H1 (cell line): ENCODE results near the gene LRRC32. TPM values are rescaled to one million over a fixed set of nuclear protein-coding genes. Genes with fewer than 3 reads are reported as not detected.

Source experiments
- KDM1A ChIP-seq: fragments of 200-600, 300-600 bp; sonication (generic); IDR thresholded peaks from 2 replicates; pipeline ENCODE4 v1.7.1; 2016; ENCODE audit warnings: mild to moderate bottlenecking, low read length, borderline replicate concordance
- MAFK ChIP-seq: IDR thresholded peaks from 2 replicates; pipeline ENCODE4 v1.6.1; 2012; ENCODE audit warnings: low read depth, mild to moderate bottlenecking, improper control_type of control experiment, low read length
- SAP30 ChIP-seq: fragments of 300-600 bp; sonication (generic); IDR thresholded peaks from 2 replicates; pipeline ENCODE4 v1.7.1; 2012; ENCODE audit warnings: low read length, moderate library complexity, mild to moderate bottlenecking, inconsistent platforms; ENCODE audit not compliant: insufficient read depth, insufficient replicate concordance
- polyA plus RNA-seq, 7 experiments: library from polyadenylated mRNA; depleted of rRNA in 3 of 7; stranded (reverse) in 5 of 7; unstranded in 2 of 7; fragments of >200 nt in 5 of 7; fragments of 200-250 nt in 2 of 7; gene quantifications; 1 replicate in 5 of 7; 2 replicates in 1 of 7; 4 replicates in 1 of 7; pipeline versions ENCODE4 v1.2.1 to v1.2.3, GENCODE V29; 2011 to 2013; ENCODE audit warnings: missing spikeins in 2 of 7, mixed read lengths in 2 of 7
- total RNA-seq: library from RNA; stranded (reverse); fragmentation: NEBNext Ultra II Directional; extraction: Animal tissue kit (Norgen Biotek cat#: 25700); gene quantifications from 2 replicates; pipeline ENCODE4 v1.2.1, GENCODE V29; 2021
- TF ChIP-seq, protein P1 (sequence below): IDR thresholded peaks from 2 replicates; pipeline ENCODE4 v1.6.1; 2012; ENCODE audit warnings: inconsistent platforms

The LRRC32 gene
- total and polyA plus RNA-seq, 2 of the 8 experiments (the other 6 are each of a cell fraction or from before 2014, with no cell fraction given): 0.99 to 1.9 TPM

DNA sequence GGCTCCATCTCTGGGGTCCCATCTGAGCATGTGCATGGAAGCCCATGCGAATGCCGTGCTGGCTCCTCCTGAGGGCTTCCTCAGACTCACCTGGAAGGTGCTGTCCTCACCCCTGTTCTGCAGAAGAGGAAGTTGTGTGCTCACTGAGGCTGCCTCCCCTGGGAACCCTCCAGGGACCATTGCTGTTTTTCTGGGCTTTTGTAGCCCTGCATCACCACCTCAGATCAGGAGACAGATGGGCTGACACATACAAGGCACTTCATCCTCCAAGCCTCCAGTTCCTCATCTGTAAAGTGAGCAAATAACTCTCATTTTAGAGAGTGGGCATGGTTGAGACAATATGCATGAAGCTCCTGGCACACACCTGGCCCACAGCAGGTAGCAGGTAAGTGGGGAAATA lies 12.1 kb upstream of the LRRC32 start (continued):
- TF ChIP-seq MAFK: no peak
- no peak for TF ChIP-seq SAP30
- TF ChIP-seq, protein P1, sequence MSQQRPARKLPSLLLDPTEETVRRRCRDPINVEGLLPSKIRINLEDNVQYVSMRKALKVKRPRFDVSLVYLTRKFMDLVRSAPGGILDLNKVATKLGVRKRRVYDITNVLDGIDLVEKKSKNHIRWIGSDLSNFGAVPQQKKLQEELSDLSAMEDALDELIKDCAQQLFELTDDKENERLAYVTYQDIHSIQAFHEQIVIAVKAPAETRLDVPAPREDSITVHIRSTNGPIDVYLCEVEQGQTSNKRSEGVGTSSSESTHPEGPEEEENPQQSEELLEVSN: no peak
- no peak for TF ChIP-seq KDM1A
